ENCODE measurements around the gene SMIM24.

Gene SMIM24

DNA sequence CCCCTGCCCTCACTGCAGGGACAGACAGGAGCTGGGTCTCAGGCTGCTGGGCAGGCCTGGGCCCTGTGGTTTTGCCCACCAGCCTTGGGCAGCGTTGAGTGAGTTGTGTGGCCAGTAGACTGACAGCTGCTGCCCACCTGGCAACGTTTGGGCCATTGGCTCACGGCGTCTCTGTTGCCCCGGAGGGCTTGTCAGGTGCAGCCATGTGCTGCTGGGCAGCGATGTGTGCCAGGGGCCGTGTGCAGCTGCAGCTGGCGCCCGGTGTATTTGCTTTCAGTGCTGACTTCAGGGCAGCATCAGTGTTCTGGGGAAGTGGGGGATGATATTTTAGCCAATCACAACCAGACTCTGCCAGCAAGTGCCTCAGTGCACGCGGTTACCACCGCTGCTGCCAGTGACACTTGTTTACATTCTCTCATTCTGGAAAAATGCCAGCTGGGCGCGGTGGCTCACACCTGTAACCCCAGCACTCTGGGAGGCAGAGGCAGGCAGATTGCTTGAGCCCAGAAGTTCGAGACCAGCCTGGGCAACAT lies 36.4 kb upstream of the SMIM24 start:
- Histone ChIP-seq H3K9ac (ENCODE audit: low read depth, low read length, poor library complexity, severe bottlenecking) (no peak overlapping the region), H3K4me2 (ENCODE audit: low read depth, low read length, poor library complexity, severe bottlenecking) (no peak overlapping the region), H3K36me3 (ENCODE audit: insufficient read depth, low read length) (peaks cover 21% of the 10 kb centered on the region; the same call in 1 of the 2 replicates)

DNA sequence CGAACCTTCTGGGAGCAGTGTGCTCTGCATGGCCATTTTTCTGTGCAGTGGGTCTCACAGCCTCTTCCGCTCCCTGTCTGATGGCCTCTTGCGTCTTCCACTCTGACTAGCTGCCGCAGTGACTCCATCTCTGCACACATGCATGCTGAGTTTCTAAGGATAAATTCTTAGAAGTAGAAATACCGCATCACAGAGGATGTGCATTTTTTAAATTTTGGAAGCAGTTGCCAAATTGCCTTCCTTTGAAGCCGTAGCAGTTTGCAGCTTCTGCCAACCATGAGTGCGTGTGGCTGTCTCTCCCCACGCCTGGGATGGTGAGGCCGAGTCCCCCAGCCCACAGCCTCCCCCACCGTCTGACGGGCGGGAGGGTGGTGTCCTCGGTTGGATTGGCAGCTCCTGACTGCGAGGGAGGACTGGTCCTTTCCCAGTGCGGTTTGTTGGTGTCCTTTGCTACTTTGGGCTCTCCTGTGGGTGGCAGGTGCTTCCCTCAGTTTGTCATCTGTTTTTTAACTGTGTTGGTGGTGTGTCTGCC lies 35.6 kb upstream of the SMIM24 start:
- Histone ChIP-seq H3K79me2 (ENCODE audit: insufficient read depth, low read length) (peaks cover 100% of the 10 kb centered on the region), H3K4me1 (ENCODE audit: insufficient read depth, low read length, poor library complexity, severe bottlenecking) (no peaks in the 10 kb centered on the region), H3K9me2 (replicated peaks; ENCODE audit: low read depth, low read length) (no peaks in the 10 kb centered on the region), H4K20me1 (ENCODE audit: insufficient read depth, low read length, poor library complexity, severe bottlenecking) (peaks cover 72% of the 10 kb centered on the region), H2AFZ (ENCODE audit: low read length) (no peak overlapping the region), H3K9me3 (ENCODE audit: insufficient read depth, low read depth, low read length) (no peaks in the 10 kb centered on the region), H3F3A (ENCODE audit: low read depth) (no peaks in the 10 kb centered on the region), H3K9ac (ENCODE audit: low read depth, low read length, poor library complexity, severe bottlenecking) (no peak overlapping the region), H3K4me2 (ENCODE audit: low read depth, low read length, poor library complexity, severe bottlenecking) (no peak overlapping the region), H3K27me3 (ENCODE audit: insufficient read depth, low read length, poor library complexity, severe bottlenecking) (no peaks in the 10 kb centered on the region), H3K4me3 (ENCODE audit: low read length, poor library complexity, severe bottlenecking) (no peak overlapping the region), H3K36me3 (ENCODE audit: insufficient read depth, low read length) (peaks cover 18% of the 10 kb centered on the region; the same call in 1 of the 2 replicates)
- TF ChIP-seq EZH2phosphoT487 (IDR thresholded peaks at IDR 0.05; ENCODE audit: borderline replicate concordance), result no peak
- TF ChIP-seq, protein P1, sequence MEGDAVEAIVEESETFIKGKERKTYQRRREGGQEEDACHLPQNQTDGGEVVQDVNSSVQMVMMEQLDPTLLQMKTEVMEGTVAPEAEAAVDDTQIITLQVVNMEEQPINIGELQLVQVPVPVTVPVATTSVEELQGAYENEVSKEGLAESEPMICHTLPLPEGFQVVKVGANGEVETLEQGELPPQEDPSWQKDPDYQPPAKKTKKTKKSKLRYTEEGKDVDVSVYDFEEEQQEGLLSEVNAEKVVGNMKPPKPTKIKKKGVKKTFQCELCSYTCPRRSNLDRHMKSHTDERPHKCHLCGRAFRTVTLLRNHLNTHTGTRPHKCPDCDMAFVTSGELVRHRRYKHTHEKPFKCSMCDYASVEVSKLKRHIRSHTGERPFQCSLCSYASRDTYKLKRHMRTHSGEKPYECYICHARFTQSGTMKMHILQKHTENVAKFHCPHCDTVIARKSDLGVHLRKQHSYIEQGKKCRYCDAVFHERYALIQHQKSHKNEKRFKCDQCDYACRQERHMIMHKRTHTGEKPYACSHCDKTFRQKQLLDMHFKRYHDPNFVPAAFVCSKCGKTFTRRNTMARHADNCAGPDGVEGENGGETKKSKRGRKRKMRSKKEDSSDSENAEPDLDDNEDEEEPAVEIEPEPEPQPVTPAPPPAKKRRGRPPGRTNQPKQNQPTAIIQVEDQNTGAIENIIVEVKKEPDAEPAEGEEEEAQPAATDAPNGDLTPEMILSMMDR (conservative IDR thresholded peaks at IDR 0.05; ENCODE audit: low read length), result no peak

More for the DNA sequence above, 36.4 kb upstream of the SMIM24 start:
- Histone ChIP-seq H3K4me3 (ENCODE audit: low read length, poor library complexity, severe bottlenecking) (no peak overlapping the region), H2AFZ (ENCODE audit: low read length) (no peak overlapping the region), H3F3A (ENCODE audit: low read depth) (no peaks in the 10 kb centered on the region), H3K27me3 (ENCODE audit: insufficient read depth, low read length, poor library complexity, severe bottlenecking) (no peaks in the 10 kb centered on the region), H3K79me2 (ENCODE audit: insufficient read depth, low read length) (peaks cover 99% of the 10 kb centered on the region), H3K9me2 (replicated peaks; ENCODE audit: low read depth, low read length) (no peaks in the 10 kb centered on the region), H3K9me3 (ENCODE audit: insufficient read depth, low read depth, low read length) (no peaks in the 10 kb centered on the region), H4K20me1 (ENCODE audit: insufficient read depth, low read length, poor library complexity, severe bottlenecking) (peaks cover 67% of the 10 kb centered on the region), H3K4me1 (ENCODE audit: insufficient read depth, low read length, poor library complexity, severe bottlenecking) (no peaks in the 10 kb centered on the region)
- no peak for TF ChIP-seq EZH2phosphoT487 (IDR thresholded peaks at IDR 0.05; ENCODE audit: borderline replicate concordance)
- TF ChIP-seq, protein P1 (conservative IDR thresholded peaks at IDR 0.05; ENCODE audit: low read length), result no peak

DNA sequence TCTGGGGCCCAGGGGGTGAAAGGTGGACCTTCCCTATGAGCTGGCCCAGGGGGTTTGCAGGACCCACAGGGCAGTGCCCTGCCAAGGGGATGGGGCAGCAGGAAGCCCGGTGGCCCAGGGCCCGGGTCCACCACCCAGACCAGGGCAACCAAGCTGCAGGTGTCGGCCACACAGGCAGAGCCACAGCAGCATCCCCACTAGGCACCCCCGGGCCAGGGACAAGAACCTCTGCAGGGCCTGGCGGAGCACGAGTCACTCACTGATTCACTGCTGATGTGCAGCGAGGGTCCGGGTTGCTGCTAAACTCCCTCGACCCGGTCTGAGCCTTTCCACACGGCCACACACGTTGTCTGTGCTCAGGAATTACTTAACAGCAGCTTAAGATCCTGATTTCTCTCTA lies 34.6 kb upstream of the SMIM24 start:
- Histone ChIP-seq H2AFZ (ENCODE audit: low read length) (no peak overlapping the region), H3K9ac (ENCODE audit: low read depth, low read length, poor library complexity, severe bottlenecking) (no peak overlapping the region), H3F3A (ENCODE audit: low read depth) (no peaks in the 10 kb centered on the region), H3K79me2 (ENCODE audit: insufficient read depth, low read length) (peaks cover 100% of the 10 kb centered on the region), H3K4me2 (ENCODE audit: low read depth, low read length, poor library complexity, severe bottlenecking) (no peak overlapping the region), H3K9me3 (ENCODE audit: insufficient read depth, low read depth, low read length) (no peaks in the 10 kb centered on the region), H3K4me1 (ENCODE audit: insufficient read depth, low read length, poor library complexity, severe bottlenecking) (peaks cover 7% of the 10 kb centered on the region), H4K20me1 (ENCODE audit: insufficient read depth, low read length, poor library complexity, severe bottlenecking) (peaks cover 75% of the 10 kb centered on the region), H3K9me2 (replicated peaks; ENCODE audit: low read depth, low read length) (no peaks in the 10 kb centered on the region), H3K4me3 (ENCODE audit: low read length, poor library complexity, severe bottlenecking) (no peak overlapping the region), H3K36me3 (ENCODE audit: insufficient read depth, low read length) (peaks cover 15% of the 10 kb centered on the region; the same call in 1 of the 2 replicates), H3K27me3 (ENCODE audit: insufficient read depth, low read length, poor library complexity, severe bottlenecking) (no peaks in the 10 kb centered on the region)
- TF ChIP-seq EZH2phosphoT487 (IDR thresholded peaks at IDR 0.05; ENCODE audit: borderline replicate concordance), result no peak
- TF ChIP-seq, protein P1 (conservative IDR thresholded peaks at IDR 0.05; ENCODE audit: low read length), result no peak
